ENCODE results near the gene AGRN.
"Not testable (repeated sequence)": the region's sequence is repeated elsewhere in the genome, so short reads cannot be mapped to it uniquely, and the experiment has no call there.

Gene AGRN

DNA sequence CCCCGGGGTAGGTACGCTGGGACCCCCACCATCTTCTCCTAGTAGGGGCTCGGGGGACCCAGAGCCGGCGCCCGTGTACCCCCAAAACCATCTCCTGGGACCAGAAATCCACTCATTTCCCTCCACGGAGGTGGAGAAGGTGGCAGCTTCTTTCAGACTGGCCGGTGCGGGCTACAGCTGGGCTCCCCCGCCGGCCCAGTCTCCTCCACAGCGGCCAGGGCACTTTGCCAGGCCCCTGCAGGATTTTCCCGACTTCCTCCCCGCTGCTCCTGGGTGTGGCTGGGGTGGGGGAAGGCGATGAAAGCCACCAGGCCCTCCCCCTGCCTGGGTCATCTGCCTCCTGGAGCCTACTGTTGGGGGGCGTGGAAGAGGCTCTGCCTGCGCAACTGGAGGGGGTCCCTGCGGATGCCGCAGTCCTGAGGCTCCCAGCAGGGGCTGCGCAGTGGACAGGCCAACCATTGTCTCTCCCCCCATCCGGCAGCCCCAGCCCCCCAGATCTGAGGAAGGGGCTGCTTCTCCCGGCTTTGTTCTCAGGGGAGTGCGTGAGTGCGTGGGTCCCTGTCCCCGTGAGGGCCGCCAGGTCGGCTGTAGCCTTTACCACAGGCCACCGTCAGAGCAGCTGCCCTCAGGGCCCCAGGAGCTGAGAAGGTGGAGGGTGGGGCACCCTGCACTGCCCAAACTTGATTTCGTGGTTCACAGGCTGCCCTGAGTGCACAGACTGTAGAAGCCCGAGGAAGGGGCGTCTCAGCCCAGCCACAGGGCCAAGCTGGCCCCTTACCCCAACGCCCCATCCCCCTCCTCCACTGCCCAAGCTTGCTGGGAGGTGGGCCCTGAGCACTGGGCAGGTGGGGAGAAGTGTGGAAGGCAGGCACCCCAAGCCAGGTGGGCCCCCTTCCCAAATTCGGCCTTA is 1.3 kb downstream of the AGRN start:
- ATAC-seq: no peak

- ATAC-seq: no peak
Observed at GRCh38 chr1:1021920-1022259, 2.0 kb downstream of the AGRN start.

DNA sequence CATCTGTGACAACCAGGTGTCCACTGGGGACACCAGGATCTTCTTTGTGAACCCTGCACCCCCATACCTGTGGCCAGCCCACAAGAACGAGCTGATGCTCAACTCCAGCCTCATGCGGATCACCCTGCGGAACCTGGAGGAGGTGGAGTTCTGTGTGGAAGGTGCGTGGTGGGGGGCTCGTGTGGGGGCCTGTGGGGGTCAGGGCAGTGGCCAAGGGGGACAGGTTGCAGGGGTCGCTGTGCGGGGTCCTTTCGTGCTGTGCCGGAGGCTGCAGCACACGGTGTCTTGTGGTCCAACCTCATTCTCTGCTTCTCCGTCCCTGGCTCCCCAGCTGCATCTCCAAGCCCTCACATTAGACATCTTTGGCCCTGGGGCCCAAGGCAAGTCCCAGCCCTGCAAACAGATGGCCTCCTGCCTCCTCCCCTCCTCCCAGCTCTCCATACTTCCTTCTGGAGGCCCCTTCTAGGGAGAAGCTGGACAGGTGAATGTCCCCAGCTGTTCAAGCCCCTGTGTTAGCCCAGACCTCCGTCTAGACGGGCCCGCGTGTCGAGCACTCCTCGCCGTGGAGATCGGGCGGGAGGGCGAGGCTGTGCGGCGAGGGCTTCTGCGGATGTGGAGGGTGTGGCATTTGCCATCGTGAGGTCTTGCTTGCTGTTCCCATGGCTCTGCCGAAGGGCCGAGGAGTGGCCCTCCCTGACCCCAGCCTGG is 2.5 kb downstream of the AGRN start:
- no peak for ATAC-seq

DNA sequence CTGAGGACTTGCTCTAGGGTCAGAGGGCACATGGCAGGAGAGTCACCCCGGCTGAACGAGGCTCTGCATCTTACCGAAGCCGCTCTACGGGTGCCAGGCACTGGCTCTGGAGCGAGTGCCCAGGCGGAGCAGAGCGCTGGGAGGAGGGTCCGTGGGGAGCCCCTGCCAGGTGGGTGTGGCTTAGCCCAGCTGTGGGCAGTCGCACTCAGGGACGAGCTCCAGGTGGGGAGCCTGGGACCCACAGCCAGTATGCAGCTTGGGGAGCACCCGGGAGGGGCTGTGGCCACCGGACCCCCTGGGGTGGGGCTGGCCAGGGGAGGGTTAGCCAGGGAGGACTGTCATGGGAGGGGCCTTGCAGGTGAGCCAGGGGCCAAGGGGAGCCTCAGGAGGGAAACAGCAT is 3.8 kb downstream of the AGRN start:
- no peak for ATAC-seq

DNA sequence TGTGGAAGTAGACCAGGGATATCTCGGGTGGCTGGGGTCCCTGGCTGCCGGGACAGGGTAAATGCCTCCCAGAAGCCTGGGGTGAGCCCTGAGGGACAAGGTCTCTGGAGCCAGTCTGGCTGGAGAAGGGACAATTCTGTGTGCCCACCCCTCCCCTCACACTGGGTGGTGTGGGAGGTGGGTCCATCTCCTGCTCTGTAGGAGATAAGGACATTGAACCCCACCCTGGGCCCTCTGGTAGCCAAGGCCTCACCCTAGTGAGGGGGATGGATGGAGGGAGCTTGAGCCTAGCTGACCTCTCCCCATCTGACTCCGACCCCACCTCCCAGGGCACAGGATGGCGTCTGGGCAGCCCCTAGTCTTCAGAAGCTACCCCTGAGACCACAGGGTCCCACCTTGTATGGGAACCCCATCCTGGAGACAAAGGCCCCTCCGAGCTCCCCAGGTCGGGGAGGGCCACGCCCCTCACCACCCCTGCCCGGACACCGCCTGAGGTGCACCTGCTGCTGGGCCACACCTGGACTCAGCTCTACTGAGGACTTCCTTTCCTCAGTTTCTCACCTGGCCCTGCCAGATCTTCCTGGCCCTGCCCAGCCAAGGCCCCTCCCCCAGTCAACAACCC is 4.3 kb downstream of the AGRN start:
- ATAC-seq: no peak

DNA sequence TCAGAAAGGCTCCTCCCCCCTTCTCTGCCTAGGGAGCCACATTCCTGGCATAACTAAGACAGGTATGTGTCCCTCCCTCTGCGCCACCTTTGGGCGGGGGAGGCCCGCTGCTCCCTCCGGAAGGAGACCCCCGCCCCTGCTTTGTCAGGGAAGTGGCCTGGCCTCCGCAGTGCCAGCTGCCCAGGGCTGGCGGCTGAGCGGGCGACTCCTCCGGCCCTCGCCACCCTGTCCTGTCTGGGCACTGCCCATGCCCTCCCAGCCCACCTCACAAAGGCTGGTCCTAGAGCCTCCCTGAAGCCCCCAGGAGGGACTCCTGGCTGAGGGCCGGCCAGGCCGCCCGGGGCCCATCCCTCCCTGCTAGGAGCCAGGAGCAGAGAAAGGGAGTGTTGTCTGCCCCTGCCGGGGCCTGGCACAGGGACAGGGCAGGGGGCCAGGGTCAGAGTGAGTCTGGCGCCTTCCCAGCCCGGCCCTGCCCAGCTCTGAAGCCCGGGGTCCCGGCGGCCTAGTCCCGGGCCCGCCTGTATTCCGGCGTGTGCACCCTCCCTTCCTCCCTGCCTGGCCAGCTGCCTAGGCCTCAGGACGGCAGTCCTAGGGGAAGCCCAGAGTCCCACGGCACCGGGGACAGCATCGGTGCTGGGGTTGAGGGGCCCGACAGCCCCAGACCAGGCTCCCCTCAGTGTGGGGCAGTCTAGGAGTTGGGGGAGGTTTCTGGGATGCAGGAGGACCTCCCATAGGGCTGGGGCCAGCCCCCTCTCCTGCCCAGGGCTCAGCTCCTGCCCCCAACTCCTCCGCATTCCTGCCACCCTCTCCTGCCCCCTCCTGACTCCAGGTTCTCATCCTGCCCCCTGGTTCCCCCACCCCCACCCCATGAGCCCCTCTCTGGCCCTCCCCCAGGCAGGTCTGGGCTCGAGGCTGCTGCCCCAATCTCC is 5.1 kb downstream of the AGRN start:
- ATAC-seq: no peak

- no peak for ATAC-seq
Observed at GRCh38 chr1:1025730-1026129, 5.8 kb downstream of the AGRN start.

GRCh38 chr1:1026599-1027413 is 6.9 kb downstream of the AGRN start:
- no peak for ATAC-seq

- no peak for ATAC-seq
Observed at GRCh38 chr1:1027791-1028190, 7.9 kb downstream of the AGRN start.

- ATAC-seq: not testable (repeated sequence)
Observed at GRCh38 chr1:1030867-1031658, 11.1 kb downstream of the AGRN start.

- ATAC-seq: no peak
Observed at GRCh38 chr1:1031659-1032235, 11.8 kb downstream of the AGRN start.

DNA sequence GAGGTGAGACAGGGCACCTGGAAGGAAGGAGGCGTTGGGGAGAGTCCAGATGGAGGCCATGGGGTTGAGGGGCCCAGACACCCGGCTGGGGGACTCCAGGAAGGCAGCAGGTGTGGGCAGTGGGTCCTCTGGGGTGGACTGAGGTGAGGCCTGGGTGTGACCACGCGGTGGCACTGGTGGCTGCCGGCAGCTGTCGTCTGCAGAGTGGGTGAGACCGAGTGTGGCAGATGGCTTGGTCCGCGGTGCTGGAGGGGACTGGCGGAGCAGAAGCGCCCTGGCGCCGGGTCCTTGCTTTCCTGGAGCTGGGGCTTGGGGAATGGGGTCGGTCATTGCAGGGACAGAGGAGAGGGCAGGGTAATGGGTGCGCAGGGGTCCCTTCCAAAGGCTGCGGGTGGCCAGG is 12.5 kb downstream of the AGRN start:
- ATAC-seq: no peak

DNA sequence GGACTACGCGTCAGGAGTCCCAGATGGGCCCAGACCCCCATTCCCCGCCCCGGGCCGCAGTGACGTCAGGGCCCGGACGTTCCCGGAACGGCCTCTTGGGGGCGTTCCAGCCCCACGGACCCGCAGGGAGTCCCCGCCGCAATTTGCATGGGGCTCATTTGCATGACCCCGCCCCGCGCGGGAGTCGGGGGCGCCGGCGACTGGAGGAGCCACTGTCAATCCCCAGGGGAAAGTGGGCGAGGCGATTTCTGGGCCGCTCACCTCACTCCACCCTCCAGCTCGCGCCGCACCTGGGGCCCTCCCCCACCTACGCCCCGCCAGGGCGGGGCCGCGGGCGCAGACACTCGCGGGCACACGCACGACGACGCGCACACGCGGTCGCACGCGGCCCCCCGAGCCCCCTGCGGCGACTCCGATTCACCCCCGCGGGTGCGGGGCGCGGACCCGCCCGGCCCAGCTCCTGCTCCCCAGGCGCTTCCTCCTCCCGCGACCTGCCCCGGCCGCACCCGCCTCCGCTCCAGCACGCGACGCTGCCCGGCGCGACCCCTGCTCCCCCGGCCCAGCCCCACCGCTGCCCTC is 13.2 kb downstream of the AGRN start:
- peak; percentile 94 to 95 for ATAC-seq

DNA sequence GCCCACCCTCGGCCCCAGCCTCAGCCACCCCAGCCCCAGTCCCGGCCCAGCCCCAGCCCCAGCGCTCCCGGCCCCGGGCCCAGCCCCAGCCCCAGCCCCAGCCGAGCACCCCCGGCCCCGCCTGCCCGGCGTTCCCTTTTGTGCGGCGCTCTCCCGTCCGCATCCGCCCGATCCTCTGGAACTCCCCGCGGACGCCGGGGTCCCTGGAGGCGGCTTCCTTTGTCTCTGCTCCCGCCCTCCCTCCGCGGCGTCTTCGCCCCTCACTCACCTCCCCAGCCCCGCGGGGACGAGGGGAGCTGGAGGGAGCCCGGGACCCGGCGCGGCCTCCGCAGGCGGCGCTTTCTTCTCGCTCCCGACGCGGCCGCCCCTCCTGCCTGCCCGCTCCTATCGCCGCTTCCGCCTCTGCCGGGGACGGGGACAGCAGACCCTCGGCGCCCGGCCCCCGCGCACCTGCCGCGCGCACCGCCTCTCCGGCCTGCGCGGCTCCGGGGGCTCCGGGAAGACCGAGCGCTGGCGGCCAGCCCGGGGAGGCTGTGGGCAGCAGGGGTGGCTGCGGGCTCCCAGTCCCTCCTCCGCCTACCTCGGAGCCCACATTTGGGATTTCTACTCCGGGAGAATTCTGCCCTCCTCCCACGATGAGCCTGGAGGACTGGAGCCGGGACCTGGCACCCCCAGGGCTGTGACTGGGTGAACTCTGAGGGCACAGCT is 14.0 kb downstream of the AGRN start:
- ATAC-seq: no peak

DNA sequence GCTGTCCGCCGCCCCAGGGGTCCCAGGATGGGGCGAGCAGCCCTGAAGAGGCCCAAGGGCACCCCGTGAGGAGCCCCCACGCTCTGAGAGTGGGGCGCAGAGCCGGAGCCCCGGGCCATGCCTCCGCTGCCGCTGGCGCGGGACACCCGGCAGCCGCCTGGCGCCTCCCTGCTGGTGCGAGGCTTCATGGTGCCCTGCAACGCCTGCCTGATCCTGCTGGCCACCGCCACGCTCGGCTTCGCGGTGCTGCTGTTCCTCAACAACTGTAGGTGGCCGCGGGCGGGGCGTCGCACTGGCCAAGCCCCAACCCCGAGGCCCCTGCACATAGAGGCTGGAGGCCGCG is 14.5 kb downstream of the AGRN start:
- no peak for ATAC-seq

DNA sequence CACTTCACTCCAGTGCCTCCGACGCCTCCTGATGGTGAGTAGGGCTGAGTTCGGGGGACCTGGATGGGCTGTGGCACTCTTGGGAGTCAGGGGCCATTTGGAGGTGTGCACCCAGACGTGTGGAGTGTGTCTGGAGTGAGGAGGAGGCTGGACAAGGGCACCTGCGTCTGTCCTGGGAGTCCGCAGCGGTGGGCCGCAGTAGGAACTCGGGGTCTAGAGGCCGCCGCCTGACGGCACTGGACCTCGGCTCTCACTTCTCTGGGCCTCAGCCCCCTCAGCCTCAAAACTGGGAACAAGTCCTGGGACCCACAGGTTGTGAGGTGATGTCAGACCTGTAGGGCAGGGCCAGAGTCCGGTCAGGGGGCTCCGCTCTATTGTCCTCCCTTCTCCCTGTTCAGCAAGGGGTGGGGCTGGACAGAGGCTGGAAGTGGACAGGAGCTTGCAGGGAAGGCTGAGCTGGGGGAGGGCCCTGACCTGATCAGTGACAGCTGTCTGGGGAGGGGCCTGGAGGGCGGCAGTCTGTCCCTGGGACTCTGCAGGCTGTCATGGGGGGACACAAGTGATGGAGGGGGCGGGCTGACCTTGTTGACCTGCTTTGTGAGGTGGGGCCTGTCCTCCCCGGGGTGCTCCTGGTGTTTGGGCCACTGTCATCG is 15.5 kb downstream of the AGRN start:
- no peak for ATAC-seq

- ATAC-seq: no peak
Observed at GRCh38 chr1:1037366-1038327, 17.7 kb downstream of the AGRN start.

DNA sequence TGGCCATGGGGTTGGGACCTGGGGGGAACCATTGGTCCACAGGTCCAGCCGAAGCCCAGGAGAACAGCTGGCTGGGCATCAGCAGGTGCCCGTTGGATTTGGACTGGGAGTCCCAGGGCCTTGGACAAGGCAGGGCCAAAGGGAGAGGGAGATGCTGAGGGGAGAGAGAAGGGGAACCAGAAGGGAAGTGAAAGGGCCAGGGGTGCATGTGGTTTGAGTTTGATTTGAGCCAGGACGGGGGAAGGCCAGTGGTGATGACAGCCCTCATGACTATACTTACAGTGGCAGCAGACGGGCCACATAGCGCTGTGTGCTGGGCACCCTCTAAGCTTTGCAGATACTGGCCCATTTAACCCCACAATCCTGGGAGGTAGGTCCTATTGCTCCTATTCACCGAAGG is 18.8 kb downstream of the AGRN start:
- ATAC-seq: no peak

Data from activated CD4-positive, CD25-positive, alpha-beta regulatory T cell treated with anti-CD3 and anti-CD28 coated beads, Interleukin-2, amount 50 U/mL, for 24 hours (primary cell).